Measurements from ENCODE around the gene ALDH16A1. TPM values are rescaled to one million over a fixed set of nuclear protein-coding genes. Genes with fewer than 3 reads are reported as not detected.

ALDH16A1 gene
- polyA plus RNA-seq, 4 donors: 14.6 to 29.7 (median 25.2) TPM

- DNase-seq (ENCODE audit: low read depth in 4 of 4, low spot score in 2 of 4): no peak
Observed at GRCh38 chr19:49506575-49507105, 53.6 kb downstream of the ALDH16A1 start.

- DNase-seq (ENCODE audit: low read depth in 4 of 4, low spot score in 2 of 4): no peak
Observed at GRCh38 chr19:49507803-49508494, 54.9 kb downstream of the ALDH16A1 start.

- peak in 1 of 4 donors; percentile 53 for DNase-seq (ENCODE audit: low read depth in 4 of 4, low spot score in 2 of 4)
Observed at GRCh38 chr19:49512970-49513745, 60.1 kb downstream of the ALDH16A1 start.

- DNase-seq (ENCODE audit: low read depth in 4 of 4, low spot score in 2 of 4): no peak
Observed at GRCh38 chr19:49513746-49514118, 60.7 kb downstream of the ALDH16A1 start.

- no peak for DNase-seq (ENCODE audit: low read depth in 4 of 4, low spot score in 2 of 4)
Observed at GRCh38 chr19:49514151-49514550, 61.1 kb downstream of the ALDH16A1 start.

GRCh38 chr19:49515767-49516166 lies 62.7 kb downstream of the ALDH16A1 start:
- no peak for DNase-seq (ENCODE audit: low read depth in 4 of 4, low spot score in 2 of 4)

GRCh38 chr19:49518033-49518432 lies 65.0 kb downstream of the ALDH16A1 start:
- no peak for DNase-seq (ENCODE audit: low read depth in 4 of 4, low spot score in 2 of 4)

Other genes starting within 250 kb of the ALDH16A1 start
- 1 to 10 TPM; 1.8 to 6.5 (median 3.2) TPM for gene SLC6A16, start 128.0 kb upstream of the ALDH16A1 start, polyA plus RNA-seq (ENCODE audit: insufficient read length in 4 of 4)
- 10 to 100 TPM; 36.2 to 40.7 (median 37.5) TPM for gene CD37, start 117.8 kb upstream of the ALDH16A1 start, polyA plus RNA-seq (ENCODE audit: insufficient read length in 4 of 4)
- 100 to 1,000 TPM in 2 of 4 donors, 10 to 100 TPM in 2; 88.4 to 122 (median 107) TPM for gene TEAD2, start 90.8 kb upstream of the ALDH16A1 start, polyA plus RNA-seq (ENCODE audit: insufficient read length in 4 of 4)
- gene DKKL1, start 89.3 kb upstream of the ALDH16A1 start, polyA plus RNA-seq (ENCODE audit: insufficient read length in 4 of 4): 1 to 10 TPM; 4.5 to 6.4 (median 5.8) TPM
- gene KASH5, start 65.0 kb upstream of the ALDH16A1 start, polyA plus RNA-seq (ENCODE audit: insufficient read length in 4 of 4): under 1 TPM; 0.10 to 0.43 (median 0.22) TPM
- gene PTH2, start 29.8 kb upstream of the ALDH16A1 start, polyA plus RNA-seq (ENCODE audit: insufficient read length in 4 of 4): not detected
- gene GFY, start 27.8 kb upstream of the ALDH16A1 start, polyA plus RNA-seq (ENCODE audit: insufficient read length in 4 of 4): not detected
- under 1 TPM; 0.25 to 0.61 (median 0.45) TPM for gene SLC17A7, start 11.7 kb upstream of the ALDH16A1 start, polyA plus RNA-seq (ENCODE audit: insufficient read length in 4 of 4)
- 100 to 1,000 TPM in 1 of 4 donors, 10 to 100 TPM in 3; 82.3 to 106 (median 94.2) TPM for gene PIH1D1, start 1.4 kb upstream of the ALDH16A1 start, polyA plus RNA-seq (ENCODE audit: insufficient read length in 4 of 4)
- gene FLT3LG, start 21.0 kb downstream of the ALDH16A1 start, polyA plus RNA-seq (ENCODE audit: insufficient read length in 4 of 4): 1 to 10 TPM; 2.7 to 4.6 (median 4.1) TPM
- gene RPL13A, start 34.4 kb downstream of the ALDH16A1 start, polyA plus RNA-seq (ENCODE audit: insufficient read length in 4 of 4): 1,000 to 10,000 TPM; 2,373 to 3,513 (median 2,918) TPM
- 1,000 to 10,000 TPM; 2,347 to 3,212 (median 2,796) TPM for gene RPS11, start 43.2 kb downstream of the ALDH16A1 start, polyA plus RNA-seq (ENCODE audit: insufficient read length in 4 of 4)
- gene FCGRT, start 59.4 kb downstream of the ALDH16A1 start, polyA plus RNA-seq (ENCODE audit: insufficient read length in 4 of 4): 100 to 1,000 TPM; 235 to 340 (median 283) TPM
- gene RCN3, start 74.8 kb downstream of the ALDH16A1 start, polyA plus RNA-seq (ENCODE audit: insufficient read length in 4 of 4): 10 to 100 TPM; 13.2 to 27.9 (median 23.9) TPM
- gene NOSIP, start 127.3 kb downstream of the ALDH16A1 start, polyA plus RNA-seq (ENCODE audit: insufficient read length in 4 of 4): 10 to 100 TPM; 62.3 to 89.4 (median 68.5) TPM
- 10 to 100 TPM in 1 of 4 donors, 1 to 10 TPM in 3; 6.1 to 10.6 (median 7.1) TPM for gene PRRG2, start 128.1 kb downstream of the ALDH16A1 start, polyA plus RNA-seq (ENCODE audit: insufficient read length in 4 of 4)
- 10 to 100 TPM; 15.1 to 32.6 (median 26.6) TPM for gene PRR12, start 138.0 kb downstream of the ALDH16A1 start, polyA plus RNA-seq (ENCODE audit: insufficient read length in 4 of 4)
- gene RRAS, start 186.9 kb downstream of the ALDH16A1 start, polyA plus RNA-seq (ENCODE audit: insufficient read length in 4 of 4): 10 to 100 TPM; 21.5 to 40.8 (median 26.9) TPM
- gene SCAF1, start 189.0 kb downstream of the ALDH16A1 start, polyA plus RNA-seq (ENCODE audit: insufficient read length in 4 of 4): 10 to 100 TPM; 25.0 to 50.3 (median 40.5) TPM
- gene IRF3, start 212.6 kb downstream of the ALDH16A1 start, polyA plus RNA-seq (ENCODE audit: insufficient read length in 4 of 4): 10 to 100 TPM; 34.9 to 76.8 (median 65.1) TPM
- 10 to 100 TPM; 17.6 to 33.9 (median 31.0) TPM for gene BCL2L12, start 212.7 kb downstream of the ALDH16A1 start, polyA plus RNA-seq (ENCODE audit: insufficient read length in 4 of 4)
- gene PRMT1, start 224.0 kb downstream of the ALDH16A1 start, polyA plus RNA-seq (ENCODE audit: insufficient read length in 4 of 4): 100 to 1,000 TPM; 192 to 264 (median 241) TPM
- 1 to 10 TPM in 2 of 4 donors, under 1 TPM in 2; 0.49 to 2.1 (median 1.5) TPM for gene ADM5, start 236.4 kb downstream of the ALDH16A1 start, polyA plus RNA-seq (ENCODE audit: insufficient read length in 4 of 4)
- 10 to 100 TPM; 10.0 to 13.1 (median 11.3) TPM for gene CPT1C, start 237.9 kb downstream of the ALDH16A1 start, polyA plus RNA-seq (ENCODE audit: insufficient read length in 4 of 4)